Keratinocyte (primary cell): Measurements from ENCODE around the gene SOS1.

Source experiments
- CTCF ChIP-seq, 3 experiments: IDR thresholded peaks in 1 of 3; conservative IDR thresholded peaks in 1 of 3; optimal IDR thresholded peaks in 1 of 3; 2 replicates in 2 of 3; 3 replicates in 1 of 3; pipeline versions ENCODE3 to v1.5.1; 2011; ENCODE audit warnings: low read length in 3 of 3, mild to moderate bottlenecking in 3 of 3, moderate library complexity in 2 of 3, control low read depth in 1 of 3, inconsistent platforms in 1 of 3; ENCODE audit not compliant: insufficient read depth in 2 of 3; ENCODE audit errors: extremely low read depth in 1 of 3
- EZH2 ChIP-seq: IDR thresholded peaks from one replicate; pipeline ENCODE4 v1.6.1; 2012; ENCODE audit warnings: inconsistent platforms, mild to moderate bottlenecking, low read length, moderate library complexity

GRCh38 chr2:39027421-39027820 is 93.4 kb downstream of the SOS1 start:
- TF ChIP-seq CTCF (optimal IDR thresholded peaks at IDR 0.05 in 1 of 3, IDR thresholded peaks at IDR 0.05 in 1 of 3, conservative IDR thresholded peaks at IDR 0.05 in 1 of 3; ENCODE audit: extremely low read depth in 1 of 3, insufficient read depth in 2 of 3, low read length in 3 of 3) = no peak
- TF ChIP-seq EZH2 = no peak
